HG02943 (cell line): ENCODE results near the gene CLK4.
A peak's percentile ranks its signal among the peaks of the same experiment; 100 is the strongest.

ENCODE experiments used
- ATAC-seq: cut with Tn5 transposase; IDR thresholded peaks from one replicate; pipeline ENCODE4 v1.9.1; 2021; ENCODE audit warnings: mild to moderate bottlenecking, low read depth, moderate library complexity; ENCODE audit not compliant: unreplicated experiment

The CLK4 gene

DNA sequence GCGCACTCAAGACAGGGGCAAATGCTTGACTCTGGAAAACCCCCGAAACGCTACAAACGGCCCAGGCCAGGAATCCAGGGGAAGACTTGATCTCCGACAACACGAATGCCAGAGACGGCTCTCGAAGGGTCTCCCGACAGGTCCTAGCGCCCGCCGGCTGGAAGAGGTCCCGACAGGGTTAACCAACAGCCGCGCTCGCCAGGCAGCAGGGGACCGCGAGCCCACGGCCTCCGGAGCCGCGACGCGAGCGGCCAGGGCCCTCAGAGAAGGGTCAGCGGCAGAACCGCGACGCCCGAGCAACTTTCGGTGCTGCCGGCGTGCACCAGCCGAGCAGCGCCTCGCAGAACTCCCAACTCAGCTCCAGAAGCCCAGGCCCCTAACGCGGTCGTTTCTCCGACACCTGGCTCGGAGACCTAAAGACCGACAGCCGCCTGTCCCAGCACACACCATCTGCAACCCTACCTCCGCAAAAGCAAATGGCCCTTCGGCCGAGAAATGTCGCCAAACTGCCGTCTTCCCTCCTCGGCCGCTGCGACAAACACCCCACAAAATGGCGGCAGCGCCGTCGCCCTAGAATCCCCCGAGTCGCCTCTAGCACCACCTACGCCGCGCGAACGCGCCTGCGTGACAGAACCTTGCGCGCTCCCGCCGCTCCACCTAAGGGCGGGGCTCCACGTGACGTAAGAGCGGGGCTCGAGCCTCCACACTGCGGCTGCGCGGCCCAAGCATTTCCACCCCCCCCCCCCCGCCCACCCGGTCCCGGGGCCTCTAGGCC is at the start of gene CLK4:
TSS of gene CLK4 (minus strand) at position 567 of the 775 bp plus-strand sequence. CDS start 3,634 bp downstream, outside the sequence.
- ATAC-seq, result peak; percentile 77

DNA sequence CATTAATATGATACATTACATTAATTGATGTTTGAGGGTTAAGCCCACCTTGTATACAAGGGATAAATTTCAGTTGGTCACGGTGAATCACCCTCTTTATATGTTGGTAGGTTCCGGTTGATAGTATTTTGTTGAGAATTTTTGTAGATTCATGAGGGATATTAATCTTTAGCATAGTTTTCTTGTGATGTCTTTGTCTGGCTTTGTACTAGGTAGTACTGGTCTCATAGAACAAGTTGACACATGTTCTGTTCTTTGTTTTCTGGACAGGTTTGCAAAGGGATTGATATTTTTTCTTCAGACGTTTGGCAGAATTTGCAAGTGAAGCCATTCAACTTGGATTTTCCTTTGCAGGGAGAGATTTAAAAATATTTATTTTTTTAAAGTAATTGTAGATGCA is 49.1 kb upstream of the CLK4 start:
- no peak for ATAC-seq

DNA sequence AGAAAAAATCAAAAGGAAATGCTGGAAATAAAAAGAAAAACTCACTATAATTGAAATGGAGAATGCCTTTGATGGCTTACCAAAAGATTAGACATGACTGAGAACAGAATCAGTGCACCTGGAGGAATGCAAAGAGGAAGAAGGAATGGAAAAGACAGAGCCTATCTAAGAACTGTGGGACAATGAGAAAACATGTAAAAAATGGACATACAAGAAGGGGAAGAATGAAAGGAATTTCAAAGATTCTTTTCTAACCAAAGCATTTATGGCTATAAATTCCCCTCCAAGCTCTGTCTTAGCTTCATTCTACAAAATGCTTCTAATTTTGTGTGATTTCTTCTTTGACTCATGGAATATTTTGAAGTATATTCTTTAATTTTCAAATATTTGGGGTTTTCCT is 47.5 kb upstream of the CLK4 start:
- ATAC-seq, result no peak

DNA sequence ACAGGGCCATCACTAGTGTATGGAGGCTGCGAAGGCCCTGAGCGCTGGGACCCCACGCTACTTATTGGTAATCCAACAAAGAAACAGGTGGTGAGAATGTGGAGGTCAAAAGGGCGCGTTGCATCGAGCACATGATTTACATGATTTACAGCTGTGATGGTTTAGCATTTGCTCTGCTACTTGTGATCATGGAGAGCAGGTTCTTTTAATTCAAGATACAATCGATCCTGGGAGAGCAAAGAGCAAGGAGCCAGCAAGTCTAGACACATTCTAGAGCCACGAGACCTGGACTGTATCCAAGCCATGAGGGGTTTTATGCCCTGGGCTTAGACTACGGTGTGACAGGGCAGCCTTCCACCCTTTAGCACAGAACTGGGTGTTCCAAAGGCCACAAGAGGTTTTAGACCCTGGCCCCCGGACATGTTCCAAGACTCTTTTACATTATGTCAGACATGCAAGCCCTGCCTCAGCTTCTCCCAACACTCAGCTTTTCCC is 47.0 kb upstream of the CLK4 start:
- ATAC-seq, result no peak

DNA sequence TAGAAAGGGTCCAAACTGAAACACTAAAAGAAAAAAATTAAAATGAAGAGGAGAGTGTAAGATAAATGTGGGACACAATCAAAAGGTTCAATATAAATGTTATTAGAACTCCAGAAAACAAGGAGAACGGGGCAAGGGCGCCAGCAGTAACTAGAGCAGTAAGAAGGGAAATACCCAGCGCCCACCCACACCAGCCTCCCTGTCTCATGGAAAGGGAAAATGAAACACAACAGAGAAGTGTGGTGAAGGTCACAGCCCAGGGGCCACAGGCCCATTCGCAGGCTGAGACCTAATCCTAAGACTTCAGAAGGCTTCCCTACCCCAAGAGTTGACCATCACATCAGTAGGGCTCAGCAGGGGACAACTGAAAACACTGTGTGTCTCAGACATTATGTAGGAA is 45.8 kb upstream of the CLK4 start:
- ATAC-seq, result no peak

DNA sequence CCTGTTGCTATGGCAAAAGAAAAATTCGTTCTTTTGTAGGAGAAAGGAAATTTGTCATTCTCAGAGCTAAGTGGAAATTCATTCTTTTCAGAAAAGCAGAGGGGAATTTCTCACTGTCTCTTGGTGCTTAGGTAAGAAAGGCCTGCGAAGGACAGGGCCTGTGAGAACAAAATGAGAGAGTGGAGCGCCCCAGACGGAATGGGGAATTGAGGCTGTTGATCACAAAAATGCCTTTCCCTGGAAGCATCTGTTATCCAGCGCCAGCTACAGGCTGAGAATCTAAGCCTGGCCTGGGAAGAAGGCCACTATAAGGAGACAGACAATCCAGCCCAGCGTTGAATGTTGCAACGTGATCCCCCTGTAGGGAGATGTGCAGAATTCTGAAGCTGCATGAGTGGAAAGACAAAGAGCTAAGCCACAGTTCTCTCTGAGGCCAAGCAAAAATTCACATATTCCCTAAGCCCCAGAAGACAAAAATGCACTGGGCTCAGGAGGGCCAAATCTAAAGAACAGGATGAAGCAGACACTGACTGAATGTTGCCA is 44.8 kb upstream of the CLK4 start:
- ATAC-seq, result no peak

DNA sequence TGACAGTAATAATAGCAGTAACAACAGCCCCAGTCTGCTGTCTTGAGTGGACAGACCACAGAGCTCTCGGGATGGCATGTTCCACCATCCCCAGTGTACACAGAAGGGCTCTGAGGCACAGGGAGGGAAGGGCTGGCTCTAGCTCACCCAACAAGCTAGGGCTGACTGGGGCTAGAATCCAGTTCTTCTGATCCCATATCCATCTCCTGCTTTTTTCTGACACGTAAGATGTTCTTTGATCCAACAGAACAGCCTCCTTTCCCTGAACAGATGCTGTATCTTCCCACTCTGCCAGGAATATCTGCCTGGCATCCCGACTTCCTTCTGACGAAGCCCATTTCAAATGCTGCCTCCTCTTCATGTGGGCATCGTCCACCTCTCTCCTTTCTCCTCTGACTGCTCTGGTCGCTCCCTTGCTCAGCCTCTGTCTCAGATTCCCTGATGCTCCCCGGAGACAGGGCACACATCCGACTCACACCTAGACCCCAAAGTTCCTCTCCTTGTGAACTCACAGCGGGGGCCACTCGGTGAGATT is 43.6 kb upstream of the CLK4 start:
- no peak for ATAC-seq

DNA sequence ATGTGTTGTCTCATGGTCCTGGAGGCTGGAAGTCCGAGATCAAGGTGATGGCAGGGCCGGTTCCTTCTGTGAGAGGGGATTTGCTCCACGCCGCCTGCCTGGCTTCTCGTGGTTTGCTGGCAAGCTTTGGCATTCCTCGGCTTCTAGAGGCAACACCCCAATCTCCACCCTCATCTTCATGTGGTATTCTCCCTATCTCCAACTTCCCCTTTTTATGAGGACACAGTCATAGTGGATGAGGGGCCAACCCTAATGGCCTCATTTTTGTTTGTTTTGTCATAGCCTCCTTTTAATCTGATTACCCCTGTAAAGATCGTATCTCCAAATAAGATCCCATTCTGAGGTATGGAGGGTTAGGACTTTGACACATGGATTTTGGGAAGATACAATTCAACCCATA is 41.7 kb upstream of the CLK4 start:
- no peak for ATAC-seq

DNA sequence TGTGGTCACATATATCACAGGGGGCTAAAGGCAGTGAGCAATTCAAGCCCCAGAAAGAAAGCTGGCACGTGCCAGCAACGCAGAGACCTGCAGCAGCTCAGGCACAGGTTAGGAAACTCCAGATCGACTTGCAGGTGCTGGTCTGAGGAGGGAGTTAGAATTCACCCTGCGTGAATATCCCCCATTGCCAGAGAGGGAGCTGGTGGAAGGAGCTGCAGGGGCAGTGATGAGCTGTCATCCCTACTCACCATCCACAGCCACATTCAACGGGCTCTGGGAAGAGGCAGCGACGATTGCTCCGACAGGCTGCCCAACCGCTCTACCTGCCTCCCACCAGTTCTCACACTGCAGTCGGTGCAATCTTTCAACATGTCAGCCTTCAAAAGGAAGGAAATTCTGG is 40.8 kb upstream of the CLK4 start:
- ATAC-seq, result no peak

DNA sequence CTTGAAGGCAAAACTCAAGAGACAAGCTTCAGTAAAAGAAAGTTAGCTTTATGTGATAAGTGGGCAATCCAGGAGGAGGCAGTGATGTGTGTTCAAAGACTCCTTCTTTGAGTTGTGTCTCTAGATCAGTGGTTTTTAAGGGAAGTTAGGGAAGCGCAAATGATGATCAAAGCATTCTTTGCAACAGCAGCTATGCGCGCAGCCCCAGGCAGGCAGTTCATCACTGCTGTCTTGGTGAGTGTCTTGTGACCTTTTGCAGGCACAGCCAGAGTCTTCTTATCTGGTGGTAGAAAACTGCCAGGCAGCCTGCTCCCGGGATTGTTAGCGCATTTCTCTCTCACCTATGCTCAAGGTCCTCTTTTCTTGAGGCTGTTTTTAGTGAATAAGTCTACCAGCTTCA is 40.3 kb upstream of the CLK4 start:
- no peak for ATAC-seq

DNA sequence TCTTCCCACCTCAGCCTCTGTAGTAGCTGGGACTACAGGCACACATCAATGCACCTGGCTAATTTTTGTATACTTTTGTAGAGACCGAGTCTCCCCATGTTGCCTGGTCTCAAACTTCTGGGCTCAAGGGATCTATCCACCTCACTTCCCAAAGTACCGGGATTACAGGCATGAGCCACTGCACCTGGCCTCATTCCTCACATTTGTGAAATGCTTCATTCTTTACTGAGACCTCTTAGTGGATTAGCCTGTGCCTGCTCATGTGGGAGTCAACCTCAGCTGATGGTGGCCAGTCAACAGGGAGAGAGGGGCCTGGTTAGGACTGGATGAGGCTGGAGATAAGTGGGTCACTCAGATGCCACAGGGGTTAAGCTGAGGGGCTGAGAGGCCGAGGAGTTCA is 37.3 kb upstream of the CLK4 start:
- no peak for ATAC-seq

DNA sequence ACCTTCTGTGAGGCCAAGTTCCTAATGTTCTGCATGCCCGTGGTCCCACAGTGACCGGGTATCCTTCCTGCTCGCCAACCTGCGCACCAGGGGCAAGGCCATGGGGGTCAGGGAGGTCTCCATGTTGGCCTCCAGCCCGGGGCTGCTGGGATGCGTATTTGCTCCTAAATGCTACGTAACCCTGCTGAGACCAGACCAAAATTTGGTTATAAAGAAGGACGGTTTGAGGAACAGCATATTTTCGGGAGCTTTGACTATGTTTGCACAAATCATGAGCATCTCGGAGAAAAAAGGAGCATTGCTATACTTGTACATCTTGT is 35.7 kb upstream of the CLK4 start:
- ATAC-seq, result no peak

DNA sequence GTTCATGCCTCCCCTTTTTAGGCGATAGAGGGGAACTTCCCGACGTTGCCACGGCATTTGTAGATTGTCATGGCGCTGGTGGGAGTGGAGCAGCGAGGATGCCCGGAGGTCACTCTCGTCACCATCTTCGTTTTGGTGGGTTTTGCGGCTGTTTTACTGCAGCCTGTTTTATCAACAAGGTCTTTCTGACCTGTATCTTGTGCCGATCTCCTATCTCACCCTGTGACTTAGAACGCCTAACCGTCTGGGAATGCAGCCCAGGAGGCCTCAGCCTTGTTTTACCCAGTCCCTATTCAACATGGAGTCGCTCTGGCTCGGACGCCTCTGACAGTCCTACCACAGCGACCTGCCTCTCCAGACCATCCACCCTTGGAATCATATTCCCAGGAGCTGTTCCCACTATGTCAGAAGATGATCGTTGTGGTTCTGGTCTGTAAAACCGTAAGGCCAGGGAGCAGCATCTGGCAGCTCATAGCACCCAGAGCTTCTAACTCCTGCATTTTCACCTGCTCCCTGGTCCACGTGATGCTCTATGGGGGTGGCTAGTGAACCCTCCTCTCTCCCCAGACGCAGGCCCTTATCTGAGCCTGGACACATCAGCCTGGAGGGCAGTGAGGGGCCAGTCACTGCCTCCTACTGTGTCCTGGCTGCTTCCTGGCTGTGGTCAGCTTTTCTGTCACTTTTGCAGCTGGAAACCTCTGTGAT is 35.1 kb upstream of the CLK4 start:
- no peak for ATAC-seq

DNA sequence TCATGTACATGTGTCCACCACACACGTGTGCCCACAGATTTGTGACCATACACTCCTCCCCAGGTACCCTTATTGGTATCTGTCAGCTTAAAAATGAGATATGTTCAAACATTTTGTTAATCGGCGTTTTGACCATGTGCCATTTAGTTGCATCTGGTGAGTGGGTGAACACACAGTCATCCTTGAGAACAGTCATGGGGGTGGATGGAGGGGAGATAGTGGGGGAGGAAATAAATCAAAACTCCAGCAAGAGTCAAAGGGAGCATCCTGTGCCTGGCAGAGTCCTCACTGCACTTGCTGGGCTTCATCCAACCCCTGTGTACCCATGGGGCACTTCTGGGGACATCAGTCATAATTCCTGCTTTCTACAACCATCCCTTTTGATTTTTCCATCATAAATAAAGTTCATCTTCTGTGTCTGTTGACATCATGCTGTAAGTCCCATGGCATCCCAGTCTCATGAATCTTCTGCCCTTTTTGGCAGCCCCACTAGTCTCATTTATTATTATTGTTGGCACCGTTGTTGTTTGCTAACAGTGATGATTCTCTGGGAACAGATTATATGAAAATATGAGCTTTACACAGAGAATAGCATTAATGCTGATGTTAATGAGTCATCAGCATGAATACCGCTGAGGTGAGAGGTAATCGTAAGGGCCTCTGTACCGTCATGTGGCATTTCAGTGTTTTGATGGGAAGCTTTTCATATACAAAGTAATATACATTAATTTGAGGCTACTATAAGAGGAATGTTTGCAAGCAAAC is 24.4 kb upstream of the CLK4 start:
- no peak for ATAC-seq

DNA sequence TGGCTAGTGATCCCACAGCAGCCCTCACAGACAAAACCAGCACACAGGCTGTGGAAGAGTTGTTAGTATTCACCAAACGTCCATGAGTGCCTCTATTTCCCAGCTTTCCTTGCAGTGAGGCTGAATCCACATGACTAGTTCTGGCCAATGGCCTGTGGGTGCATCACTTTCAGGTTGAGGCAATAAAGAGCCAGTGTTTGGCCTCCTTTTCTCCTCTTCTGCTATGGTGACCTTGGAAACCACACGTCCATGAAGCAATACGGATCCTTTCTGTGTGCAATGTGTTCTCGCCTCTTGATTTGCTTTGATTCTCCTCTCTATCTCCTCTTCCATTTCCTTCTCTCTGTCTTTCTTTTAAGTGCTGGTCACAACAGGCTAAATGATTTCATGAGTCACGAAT is 23.4 kb upstream of the CLK4 start:
- ATAC-seq, result no peak

DNA sequence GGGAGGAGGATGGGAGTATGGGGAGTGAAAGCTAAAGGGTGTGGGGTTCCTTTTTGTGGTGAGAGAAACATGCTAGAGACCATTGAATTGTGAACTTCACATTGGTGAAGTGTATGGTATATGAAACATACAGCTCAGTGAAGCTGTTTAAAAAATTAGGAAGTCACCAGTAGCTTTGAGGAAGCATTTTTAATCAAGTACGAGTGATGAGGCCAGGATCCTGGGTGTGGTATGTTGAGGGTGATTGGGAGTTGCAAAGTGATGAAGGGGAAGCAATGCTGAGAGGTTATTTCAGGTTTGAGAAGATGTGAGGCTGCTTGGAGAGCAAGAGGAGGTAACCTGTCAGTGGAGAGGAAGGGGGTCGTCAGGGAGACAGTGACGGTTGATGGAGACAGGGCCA is 22.7 kb upstream of the CLK4 start:
- ATAC-seq, result no peak

DNA sequence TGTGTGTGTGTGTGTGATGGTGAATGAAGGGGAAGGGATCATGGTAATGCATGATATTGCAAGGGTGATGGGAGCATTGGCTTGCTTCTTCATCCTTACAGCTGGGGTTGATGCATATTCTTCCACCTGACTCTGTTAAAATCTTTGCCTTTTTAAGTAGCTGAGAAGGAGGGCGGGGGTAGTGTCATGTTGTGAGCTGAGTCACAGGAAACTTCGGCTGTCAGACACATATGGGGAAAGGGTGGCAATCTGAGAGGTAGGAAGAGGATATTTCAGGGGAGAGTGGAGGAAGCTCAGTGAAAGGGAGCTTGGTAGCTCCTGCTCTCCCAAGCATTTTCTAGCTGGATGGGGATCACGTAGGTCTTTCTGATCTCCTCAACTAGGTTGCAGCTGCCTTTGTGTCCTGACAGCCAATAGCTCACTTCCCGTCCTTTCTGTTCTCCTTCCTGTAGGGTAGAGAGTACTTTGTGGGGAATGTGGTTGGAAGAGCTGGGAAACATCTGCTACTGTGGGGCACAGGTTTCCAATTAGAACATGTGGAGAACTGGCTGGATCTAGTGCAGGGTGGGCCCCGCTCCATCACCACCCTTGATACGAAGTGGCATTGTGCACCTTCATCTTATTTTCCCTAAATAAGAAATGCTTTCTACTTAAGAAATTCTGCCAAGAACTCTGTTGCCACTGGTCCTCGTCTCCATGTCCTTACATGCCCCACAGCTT is 18.1 kb upstream of the CLK4 start:
- no peak for ATAC-seq

DNA sequence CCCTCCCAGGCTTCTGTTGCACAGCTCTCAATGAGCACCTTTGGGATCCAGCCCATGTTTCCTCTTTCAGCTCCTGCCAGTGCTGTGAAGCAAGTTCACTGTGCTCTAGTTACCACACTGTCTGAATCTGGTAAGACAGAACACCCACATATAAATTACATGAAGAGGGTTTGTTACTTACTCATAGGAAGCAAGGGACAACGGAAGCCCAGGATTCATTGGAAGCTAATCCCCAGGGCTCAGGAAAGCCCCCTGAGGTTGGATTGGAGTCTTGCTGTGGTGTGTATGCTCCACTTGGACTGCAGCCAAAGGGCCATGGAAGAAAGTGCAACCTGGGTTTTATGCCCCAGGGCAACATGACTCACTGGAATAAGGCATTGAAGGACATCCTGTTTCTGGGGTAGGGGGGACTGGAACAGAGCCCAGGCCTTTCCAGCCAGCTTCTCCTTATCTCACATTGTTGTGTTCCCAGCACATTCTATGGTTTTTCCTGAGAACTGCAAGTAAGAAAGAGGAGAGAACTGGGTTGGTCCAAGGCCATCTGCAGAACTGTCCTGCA is 15.6 kb upstream of the CLK4 start:
- ATAC-seq, result no peak

DNA sequence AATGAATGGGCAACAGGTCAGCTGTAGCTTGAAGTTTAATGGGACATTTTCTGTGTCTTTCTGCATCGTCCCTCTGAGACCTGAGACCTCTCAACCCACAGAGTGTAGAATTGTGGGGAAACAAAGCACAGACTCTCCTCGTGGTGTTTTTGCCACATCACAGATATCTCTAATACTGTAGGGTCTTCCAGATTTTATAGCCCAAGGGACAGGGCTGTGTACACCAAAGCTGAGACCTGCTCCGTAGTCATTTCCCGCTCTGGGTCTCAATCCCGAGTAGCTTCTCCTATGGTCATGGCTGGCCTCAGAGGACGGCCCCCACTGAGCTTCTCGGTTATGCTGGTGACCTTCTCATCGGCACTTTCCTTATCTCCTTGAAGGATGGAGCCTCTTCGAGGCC is 14.9 kb upstream of the CLK4 start:
- no peak for ATAC-seq
